Stimulated activated memory B cell treated with anti-CD40 and anti-IgM and Interleukin-4, amounts not matched to agents 10 μg/mL and 1 μg/mL and 100 μg/mL, for 72 hours (primary cell): ENCODE measurements around the gene ARHGEF1.
"Not testable (repeated sequence)": the region's sequence is repeated elsewhere in the genome, so short reads cannot be mapped to it uniquely, and the experiment has no call there.

ENCODE experiments used
- ATAC-seq: fragments of 150-1000 bp; cut with Tn5 transposase; 2 replicates; pipeline ENCODE4 v1.10.0; 2021
- H3K27ac Mint-ChIP-seq: one replicate; pipeline ENCODE4 v1.8.0; 2022; ENCODE audit warnings: mild to moderate bottlenecking, mixed read lengths
- H3K27me3 Mint-ChIP-seq: one replicate; pipeline ENCODE4 v1.8.0; 2022; ENCODE audit warnings: mixed read lengths
- H3K36me3 Mint-ChIP-seq: one replicate; pipeline ENCODE4 v1.8.0; 2022; ENCODE audit warnings: mixed read lengths
- H3K4me1 Mint-ChIP-seq: one replicate; pipeline ENCODE4 v1.8.0; 2022; ENCODE audit warnings: mixed read lengths
- H3K4me3 Mint-ChIP-seq: one replicate; pipeline ENCODE4 v1.8.0; 2022; ENCODE audit warnings: mild to moderate bottlenecking, moderate library complexity, mixed read lengths
- H3K9me3 Mint-ChIP-seq: one replicate; pipeline ENCODE4 v1.8.0; 2022; ENCODE audit warnings: mixed read lengths

ARHGEF1 gene

DNA sequence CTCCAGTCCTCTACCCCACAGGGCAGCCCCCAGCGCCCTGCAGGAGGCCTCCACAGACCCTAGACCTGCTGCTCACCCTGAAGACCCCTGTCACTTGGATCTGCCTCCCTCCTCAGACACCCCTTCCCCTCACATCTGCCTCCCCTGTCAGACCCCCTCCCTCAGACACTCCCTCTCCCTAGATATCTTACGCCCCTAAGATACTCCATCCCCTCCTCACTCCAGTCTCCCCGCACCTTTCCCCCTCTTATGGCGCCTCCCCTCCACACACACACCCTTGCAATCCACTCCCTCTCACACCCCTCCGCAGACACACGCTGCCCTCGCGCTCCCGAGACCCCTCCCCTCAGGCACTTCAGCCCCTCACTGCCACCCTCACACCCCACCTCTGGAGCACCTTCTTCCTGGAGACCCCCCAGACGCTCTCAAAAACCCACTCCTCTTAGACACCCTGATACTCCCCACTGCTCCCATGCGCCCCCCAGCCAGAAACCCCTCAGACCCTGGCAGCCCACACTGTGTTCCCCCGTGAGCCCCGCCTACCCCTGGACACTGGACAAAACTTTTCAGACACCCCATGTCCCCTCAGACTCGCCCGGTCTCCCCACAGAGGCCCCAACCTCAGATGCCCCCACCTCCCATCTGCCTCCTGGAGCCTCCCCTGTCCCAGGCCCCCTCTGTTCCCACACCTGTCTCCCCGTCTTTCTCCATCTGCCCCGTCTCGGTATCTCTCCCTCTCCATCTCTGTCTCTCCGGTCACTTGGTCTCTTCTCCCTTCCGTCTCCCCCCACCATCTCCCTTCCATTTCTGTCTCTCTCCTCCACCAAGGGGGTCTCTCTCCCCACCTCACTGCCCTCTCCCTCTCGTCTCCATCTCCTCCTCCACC, 30.8 kb downstream of the ARHGEF1 start:
- Mint-ChIP-seq H3K9me3 (no peaks in the 10 kb centered on the region), H3K27me3 (peaks cover 13% of the 10 kb centered on the region), H3K36me3 (peaks cover 3% of the 10 kb centered on the region), H3K4me3 (peak overlapping the region; percentile 0), H3K27ac (peak overlapping the region; percentile 7), H3K4me1 (peaks cover 45% of the 10 kb centered on the region)
- no peak for ATAC-seq

DNA sequence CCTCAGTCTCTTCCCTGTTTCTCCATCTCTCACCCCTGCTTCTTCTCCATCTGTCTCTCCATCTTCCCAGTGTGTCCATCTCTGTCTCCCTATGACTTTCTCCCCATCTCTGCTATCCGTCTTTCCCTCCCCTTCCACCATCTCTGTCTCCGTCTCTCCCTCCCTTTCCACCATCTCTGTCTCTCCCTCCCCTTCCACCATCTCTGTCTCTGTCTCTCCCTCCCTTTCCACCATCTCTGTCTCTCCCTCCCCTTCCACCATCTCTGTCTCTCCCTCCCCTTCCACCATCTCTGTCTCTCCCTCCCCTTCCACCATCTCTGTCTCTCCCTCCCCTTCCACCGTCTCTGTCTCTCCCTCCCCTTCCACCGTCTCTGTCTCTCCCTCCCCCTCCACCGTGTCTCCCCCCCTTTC, 31.4 kb downstream of the ARHGEF1 start:
- H3K36me3 Mint-ChIP-seq, ATAC-seq, H3K9me3 Mint-ChIP-seq: not testable (repeated sequence)
- Mint-ChIP-seq H3K4me3 (peak overlapping the region; percentile 0), H3K4me1 (peaks cover 40% of the 10 kb centered on the region), H3K27ac (peak overlapping the region; percentile 7), H3K27me3 (peaks cover 13% of the 10 kb centered on the region)

GRCh38 chr19:41915021-41915775, 32.2 kb downstream of the ARHGEF1 start:
- Mint-ChIP-seq H3K36me3 (no peaks in the 10 kb centered on the region), H3K4me3 (no peak overlapping the region), H3K4me1 (peaks cover 39% of the 10 kb centered on the region), H3K27me3 (peaks cover 13% of the 10 kb centered on the region), H3K27ac (no peak overlapping the region), H3K9me3 (no peaks in the 10 kb centered on the region)
- ATAC-seq, result no peak

- Mint-ChIP-seq H3K4me1 (peaks cover 34% of the 10 kb centered on the region), H3K27ac (no peak overlapping the region), H3K4me3 (no peak overlapping the region), H3K27me3 (peaks cover 14% of the 10 kb centered on the region), H3K36me3 (no peaks in the 10 kb centered on the region), H3K9me3 (no peaks in the 10 kb centered on the region)
- no peak for ATAC-seq
Measured at GRCh38 chr19:41915776-41916414, 32.9 kb downstream of the ARHGEF1 start.

DNA sequence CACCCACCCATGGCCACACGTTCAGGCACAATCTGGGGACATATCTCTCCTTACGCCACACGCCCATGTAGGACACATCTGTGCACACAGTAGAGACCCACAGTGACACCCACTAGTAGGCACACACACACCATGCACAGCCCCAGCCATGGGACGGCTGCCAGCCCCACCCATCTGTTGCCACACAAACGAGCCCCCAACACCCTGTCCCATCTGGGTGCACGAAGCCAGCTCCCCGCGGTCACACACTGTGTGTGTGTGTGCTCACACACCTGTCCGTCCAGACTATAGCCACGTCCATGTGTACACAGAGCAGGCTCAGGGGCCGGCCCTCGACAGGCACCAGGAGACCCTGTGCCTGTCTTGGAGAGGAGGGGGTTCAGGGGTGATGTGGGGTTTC, 34.7 kb downstream of the ARHGEF1 start:
- Mint-ChIP-seq H3K27me3 (peaks cover 22% of the 10 kb centered on the region), H3K4me3 (no peak overlapping the region), H3K27ac (no peak overlapping the region), H3K36me3 (no peaks in the 10 kb centered on the region), H3K4me1 (peaks cover 32% of the 10 kb centered on the region), H3K9me3 (no peaks in the 10 kb centered on the region)
- no peak for ATAC-seq

- H3K4me3 Mint-ChIP-seq, result no peak overlapping the region
- ATAC-seq, result no peak
- peaks cover under 1% of the 10 kb centered on the region for H3K36me3 Mint-ChIP-seq
- peaks cover 22% of the 10 kb centered on the region for H3K27me3 Mint-ChIP-seq
- H3K27ac Mint-ChIP-seq, result no peak overlapping the region
- no peaks in the 10 kb centered on the region for H3K9me3 Mint-ChIP-seq
- peaks cover 34% of the 10 kb centered on the region for H3K4me1 Mint-ChIP-seq
Measured at GRCh38 chr19:41918095-41918494, 35.1 kb downstream of the ARHGEF1 start.

DNA sequence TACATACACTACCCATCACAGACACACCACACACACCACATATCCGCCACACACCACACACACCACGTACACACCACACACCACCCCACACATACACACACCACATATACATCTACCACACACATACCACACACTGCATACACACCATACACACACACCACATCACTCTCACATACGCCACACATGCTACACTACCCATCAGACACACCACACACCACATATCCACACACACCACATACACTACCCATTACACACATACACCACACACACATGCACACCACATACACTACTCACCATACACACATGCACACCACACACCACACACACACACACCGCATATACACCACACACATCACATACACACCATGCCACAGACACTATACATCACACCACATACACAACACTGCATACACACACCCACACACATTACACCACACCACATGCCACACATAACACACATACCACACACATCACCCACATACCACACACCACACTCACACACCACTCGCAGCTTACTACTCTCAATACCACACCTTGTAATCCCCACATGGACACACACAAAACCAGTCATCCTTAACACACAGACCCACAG, 35.8 kb downstream of the ARHGEF1 start:
- H3K9me3 Mint-ChIP-seq, result no peaks in the 10 kb centered on the region
- no peak overlapping the region for H3K27ac Mint-ChIP-seq
- no peak for ATAC-seq
- H3K27me3 Mint-ChIP-seq, result peaks cover 29% of the 10 kb centered on the region
- H3K4me3 Mint-ChIP-seq, result no peak overlapping the region
- H3K4me1 Mint-ChIP-seq, result peaks cover 34% of the 10 kb centered on the region
- peaks cover 4% of the 10 kb centered on the region for H3K36me3 Mint-ChIP-seq

DNA sequence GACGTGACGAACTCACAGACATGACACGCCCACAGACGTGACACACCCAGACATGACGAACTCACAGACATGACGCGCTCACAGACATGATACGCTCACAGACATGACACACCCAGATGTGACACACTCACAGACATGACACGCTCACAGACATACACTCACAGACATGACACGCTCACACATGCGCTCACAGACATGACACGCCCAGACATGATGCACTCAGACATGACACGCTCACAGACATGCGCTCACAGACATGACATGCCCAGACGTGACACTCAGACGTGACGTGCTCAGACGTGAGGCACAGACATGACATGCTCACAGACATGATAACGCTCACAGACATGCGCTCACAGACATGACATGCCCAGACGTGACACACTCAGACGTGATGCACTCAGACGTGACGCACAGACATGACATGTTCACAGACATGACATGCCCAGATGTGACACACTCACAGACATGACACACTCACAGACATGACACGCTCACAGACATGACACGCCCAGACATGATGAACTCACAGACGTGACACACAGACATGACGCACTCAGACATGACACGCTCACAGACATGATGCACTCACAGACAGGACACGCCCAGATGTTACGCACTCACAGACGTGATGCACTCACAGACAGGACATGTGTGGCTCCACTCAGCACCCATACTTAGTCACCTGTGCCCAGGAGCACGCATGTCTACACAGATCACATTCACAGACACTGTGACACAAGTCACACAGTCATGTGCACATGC, 37.1 kb downstream of the ARHGEF1 start:
- Mint-ChIP-seq H3K4me3 (no peak overlapping the region), H3K27ac (no peak overlapping the region), H3K27me3 (peaks cover 29% of the 10 kb centered on the region), H3K36me3 (peaks cover 4% of the 10 kb centered on the region), H3K9me3 (no peaks in the 10 kb centered on the region), H3K4me1 (peaks cover 25% of the 10 kb centered on the region)
- no peak for ATAC-seq

GRCh38 chr19:41920882-41921576, 38.0 kb downstream of the ARHGEF1 start:
- H3K9me3 Mint-ChIP-seq, result no peaks in the 10 kb centered on the region
- H3K27me3 Mint-ChIP-seq, result peaks cover 29% of the 10 kb centered on the region
- H3K27ac Mint-ChIP-seq, result peak overlapping the region; percentile 30
- peak overlapping the region; percentile 7 for H3K4me3 Mint-ChIP-seq
- ATAC-seq, result peak; percentile 20
- H3K36me3 Mint-ChIP-seq, result peaks cover 4% of the 10 kb centered on the region
- H3K4me1 Mint-ChIP-seq, result peaks cover 25% of the 10 kb centered on the region

DNA sequence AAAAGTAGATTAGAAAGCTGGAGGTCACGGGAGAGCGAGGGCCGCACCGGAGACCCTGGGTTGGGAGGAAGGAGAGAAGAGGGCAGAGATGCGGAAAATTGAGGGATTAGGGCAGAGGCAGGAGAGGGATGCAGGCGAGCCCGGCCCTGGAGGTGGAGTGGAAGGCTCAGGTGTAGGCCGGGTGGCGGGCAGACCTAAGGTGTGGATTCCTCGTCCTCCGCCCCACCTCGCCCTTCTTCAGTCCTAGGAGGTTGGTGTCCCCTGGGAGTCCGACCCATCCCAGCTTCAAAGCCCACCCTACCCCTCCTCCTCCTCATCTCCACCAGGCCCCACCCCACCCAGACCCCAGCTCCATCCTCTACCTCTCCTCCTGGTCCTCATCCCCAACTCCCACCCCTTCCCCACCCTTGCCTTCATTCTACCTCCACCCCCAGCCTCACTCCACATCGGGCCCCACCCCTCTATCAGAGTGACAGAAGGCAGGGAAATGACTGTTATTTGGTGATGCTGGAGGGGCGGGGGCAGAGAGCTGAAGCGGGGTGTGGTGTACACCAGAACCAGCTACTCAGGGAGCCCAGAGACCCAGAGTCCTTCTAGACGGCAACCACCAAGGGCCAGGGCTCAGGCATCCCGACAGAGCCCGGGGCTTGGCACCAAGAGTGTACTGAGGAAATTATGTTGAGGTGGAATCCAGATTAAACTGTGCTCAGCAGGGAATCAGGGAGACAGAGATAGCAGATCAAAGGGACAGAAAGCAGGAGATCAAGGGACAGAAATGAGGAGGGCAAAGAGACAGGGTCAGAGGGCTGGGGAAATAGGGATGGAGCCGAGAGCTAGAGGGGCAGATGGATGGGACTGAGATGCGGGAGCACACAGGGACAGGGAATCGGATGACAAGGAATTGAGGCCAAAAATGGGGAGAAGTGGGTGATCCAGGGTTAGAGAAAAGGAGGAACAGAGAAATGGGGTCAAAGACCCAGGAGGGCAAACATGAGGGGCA, 38.9 kb downstream of the ARHGEF1 start:
- H3K4me3 Mint-ChIP-seq, result peak overlapping the region; percentile 7

DNA sequence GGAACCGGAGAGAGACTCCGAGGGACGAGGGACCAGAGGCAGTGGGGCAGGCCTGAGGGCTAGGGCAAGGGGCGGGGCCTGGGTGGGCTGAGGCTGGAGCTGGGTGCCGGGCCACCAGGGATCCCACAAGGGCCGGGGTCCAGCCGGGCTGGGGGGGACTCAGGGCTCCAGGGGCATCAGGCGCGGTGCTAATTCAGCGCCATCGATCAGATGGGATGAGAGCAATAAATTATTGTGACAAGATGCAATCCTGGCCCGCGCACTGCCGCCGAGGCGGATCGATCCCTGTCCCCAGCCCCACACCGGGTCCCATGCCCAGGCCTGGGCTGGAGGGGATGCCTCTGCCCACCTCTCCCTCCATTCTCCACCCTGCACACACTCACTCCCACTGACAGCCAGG, 39.6 kb downstream of the ARHGEF1 start:
- Mint-ChIP-seq H3K36me3 (peaks cover 4% of the 10 kb centered on the region), H3K4me3 (no peak overlapping the region), H3K27me3 (peaks cover 29% of the 10 kb centered on the region), H3K27ac (no peak overlapping the region), H3K4me1 (peaks cover 25% of the 10 kb centered on the region), H3K9me3 (no peaks in the 10 kb centered on the region)
- no peak for ATAC-seq

More for the DNA sequence above, 38.9 kb downstream of the ARHGEF1 start:
- peak overlapping the region; percentile 30 for H3K27ac Mint-ChIP-seq
- peaks cover 25% of the 10 kb centered on the region for H3K4me1 Mint-ChIP-seq
- peaks cover 29% of the 10 kb centered on the region for H3K27me3 Mint-ChIP-seq
- ATAC-seq, result no peak
- peaks cover 4% of the 10 kb centered on the region for H3K36me3 Mint-ChIP-seq
- no peaks in the 10 kb centered on the region for H3K9me3 Mint-ChIP-seq

DNA sequence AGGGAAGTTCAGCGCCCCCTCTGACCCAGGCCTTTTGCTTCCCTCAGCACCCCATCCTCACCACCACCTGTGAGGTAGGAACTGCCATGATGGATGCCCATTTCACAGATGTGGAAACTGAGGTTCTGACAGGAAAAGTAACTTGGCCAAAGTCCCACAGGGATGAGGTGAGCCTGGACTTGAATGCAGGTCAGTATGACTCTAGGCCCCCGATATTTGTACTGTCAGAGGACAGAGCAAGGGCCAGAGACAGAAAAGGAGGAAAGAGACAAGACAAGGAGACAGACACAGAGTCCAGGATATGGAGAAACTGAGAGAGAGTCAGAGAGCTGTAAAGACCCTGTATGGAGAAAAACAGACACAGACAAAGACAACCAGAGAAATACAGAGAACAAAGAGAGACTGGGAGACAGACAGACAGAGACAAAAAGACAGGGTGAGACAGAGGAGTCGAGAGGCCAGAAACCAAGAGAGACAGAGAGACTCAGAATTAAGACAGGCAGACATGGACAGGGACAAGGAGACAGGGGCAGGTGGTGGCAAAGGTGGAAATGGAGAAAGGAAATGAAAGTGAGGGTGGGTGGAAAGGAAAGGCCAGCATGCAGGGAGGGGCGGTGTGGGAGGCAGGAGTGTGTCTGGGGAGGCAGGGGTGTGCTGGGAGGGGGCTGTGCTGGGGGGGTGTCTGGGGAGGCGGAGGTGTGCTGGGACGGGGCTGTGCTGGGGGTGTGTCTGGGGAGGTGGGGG, 40.2 kb downstream of the ARHGEF1 start:
- peak overlapping the region; percentile 24 for H3K4me3 Mint-ChIP-seq
- ATAC-seq, result peak; percentile 22
- no peaks in the 10 kb centered on the region for H3K9me3 Mint-ChIP-seq
- peaks cover 25% of the 10 kb centered on the region for H3K4me1 Mint-ChIP-seq
- H3K27me3 Mint-ChIP-seq, result peaks cover 29% of the 10 kb centered on the region
- H3K36me3 Mint-ChIP-seq, result peaks cover 4% of the 10 kb centered on the region
- H3K27ac Mint-ChIP-seq, result peak overlapping the region; percentile 72
